Ovary (tissue), 3 donors: ENCODE measurements around the gene CSH2.
"Not testable (repeated sequence)": the region's sequence is repeated elsewhere in the genome, so short reads cannot be mapped to it uniquely, and the experiment has no call there.

Source experiments
- CTCF ChIP-seq, 3 donors: fragments of 450-650 bp in 2 of 3; fragments of 200-600 bp in 1 of 3; IDR thresholded peaks; one replicate each; pipeline versions ENCODE4 v1.5.1 to v1.8.0; 2016 to 2022; ENCODE audit warnings: antibody characterized with exemption in 3 of 3, mild to moderate bottlenecking in 1 of 3
- POLR2A ChIP-seq: fragments of 450-650 bp; IDR thresholded peaks from one replicate; pipeline ENCODE4 v1.6.1; 2017; ENCODE audit warnings: antibody characterized with exemption, mild to moderate bottlenecking, moderate library complexity
- donor health status: DM: no; HTN: no; CAD: no.

GRCh38 chr17:63918789-63919305, 45.4 kb upstream of the CSH2 start, which contains the start of gene GH1:
- not testable (repeated sequence) for TF ChIP-seq CTCF (IDR thresholded peaks at IDR 0.05); POLR2A
